Measurements from ENCODE around the gene KLHDC4. TPM values are rescaled to one million over a fixed set of nuclear protein-coding genes. Genes with fewer than 3 reads are reported as not detected.

Gene KLHDC4
- total RNA-seq, 4 donors from 2014 or later = 16.2 to 29.4 (median 21.5) TPM

DNA sequence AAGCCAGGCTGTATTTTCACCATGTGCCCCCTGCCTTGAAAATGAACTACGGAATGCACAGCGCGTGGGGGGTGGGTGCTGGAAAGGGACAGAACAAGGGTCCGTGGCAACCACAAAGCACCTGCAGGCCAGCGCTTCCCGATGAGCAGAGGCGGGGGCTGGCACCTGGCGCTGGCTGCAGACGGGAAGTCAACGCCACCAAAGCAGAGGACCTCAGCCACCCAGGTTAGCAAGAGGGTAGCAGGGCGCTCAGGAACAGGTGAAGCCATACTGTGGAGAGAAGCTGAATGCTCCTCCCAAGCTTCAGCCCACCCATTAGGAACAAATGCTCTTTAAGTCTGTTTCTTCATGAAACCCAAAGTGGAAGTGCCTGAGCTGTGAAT is 64.7 kb downstream of the KLHDC4 start:
- H3K4me3 ChIP-seq = no peak overlapping the region
- H3K27ac ChIP-seq = no peak overlapping the region
- H3K36me3 ChIP-seq = peaks cover 0 to 70% (median 5%) of the 10 kb centered on the region in 3 donors
- peaks cover 0 to 12% (median 0%) of the 10 kb centered on the region in 3 donors for H3K4me1 ChIP-seq
- intact Hi-C loops (cut with DNase I) = no loop called here
- TF ChIP-seq POLR2A (IDR thresholded peaks at IDR 0.05) = no peak
- TF ChIP-seq, protein P1, sequence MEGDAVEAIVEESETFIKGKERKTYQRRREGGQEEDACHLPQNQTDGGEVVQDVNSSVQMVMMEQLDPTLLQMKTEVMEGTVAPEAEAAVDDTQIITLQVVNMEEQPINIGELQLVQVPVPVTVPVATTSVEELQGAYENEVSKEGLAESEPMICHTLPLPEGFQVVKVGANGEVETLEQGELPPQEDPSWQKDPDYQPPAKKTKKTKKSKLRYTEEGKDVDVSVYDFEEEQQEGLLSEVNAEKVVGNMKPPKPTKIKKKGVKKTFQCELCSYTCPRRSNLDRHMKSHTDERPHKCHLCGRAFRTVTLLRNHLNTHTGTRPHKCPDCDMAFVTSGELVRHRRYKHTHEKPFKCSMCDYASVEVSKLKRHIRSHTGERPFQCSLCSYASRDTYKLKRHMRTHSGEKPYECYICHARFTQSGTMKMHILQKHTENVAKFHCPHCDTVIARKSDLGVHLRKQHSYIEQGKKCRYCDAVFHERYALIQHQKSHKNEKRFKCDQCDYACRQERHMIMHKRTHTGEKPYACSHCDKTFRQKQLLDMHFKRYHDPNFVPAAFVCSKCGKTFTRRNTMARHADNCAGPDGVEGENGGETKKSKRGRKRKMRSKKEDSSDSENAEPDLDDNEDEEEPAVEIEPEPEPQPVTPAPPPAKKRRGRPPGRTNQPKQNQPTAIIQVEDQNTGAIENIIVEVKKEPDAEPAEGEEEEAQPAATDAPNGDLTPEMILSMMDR (IDR thresholded peaks at IDR 0.05) = no peak
- 75 to 76% methylated on average over 3 to 10 of the region's 11 CpGs for WGBS, 2 donors
- no peaks in the 10 kb centered on the region for H3K9me3 ChIP-seq
- DNase-seq = no peak
- no peaks in the 10 kb centered on the region for H3K27me3 ChIP-seq

DNA sequence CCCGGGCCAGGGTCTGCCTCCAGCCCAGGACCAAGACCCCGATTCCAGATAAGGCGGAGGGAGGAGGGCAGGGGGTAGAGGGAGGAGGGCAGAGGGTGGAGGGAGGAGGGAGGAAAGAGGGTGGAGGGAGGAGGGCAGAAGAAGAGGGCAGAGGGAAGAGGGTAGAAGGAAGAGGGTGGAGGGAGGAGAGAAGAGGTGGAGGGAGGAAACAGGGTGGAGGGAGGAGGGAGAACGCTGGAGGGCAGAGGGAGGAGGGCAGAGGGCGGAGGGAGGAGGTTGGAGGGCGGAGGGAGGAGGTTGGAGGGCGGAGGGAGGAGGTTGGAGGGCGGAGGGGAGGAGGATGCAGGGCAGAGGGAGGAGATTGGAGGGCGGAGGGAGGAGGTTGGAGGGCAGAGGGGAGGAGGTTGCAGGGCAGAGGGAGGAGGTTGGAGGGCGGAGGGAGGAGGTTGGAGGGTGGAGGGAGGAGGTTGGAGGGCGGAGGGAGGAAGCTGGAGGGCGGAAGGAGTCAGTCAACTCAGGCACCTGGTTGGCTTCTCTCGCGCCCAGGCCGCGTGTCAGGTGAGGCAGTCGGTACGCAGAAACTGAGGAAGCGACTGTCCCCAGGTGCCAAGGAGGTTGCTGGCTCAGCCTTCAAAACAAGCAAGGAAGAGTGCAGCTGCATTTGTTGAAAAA is 65.2 kb downstream of the KLHDC4 start:
- H3K36me3 ChIP-seq = peaks cover 0 to 75% (median 5%) of the 10 kb centered on the region in 3 donors

DNA sequence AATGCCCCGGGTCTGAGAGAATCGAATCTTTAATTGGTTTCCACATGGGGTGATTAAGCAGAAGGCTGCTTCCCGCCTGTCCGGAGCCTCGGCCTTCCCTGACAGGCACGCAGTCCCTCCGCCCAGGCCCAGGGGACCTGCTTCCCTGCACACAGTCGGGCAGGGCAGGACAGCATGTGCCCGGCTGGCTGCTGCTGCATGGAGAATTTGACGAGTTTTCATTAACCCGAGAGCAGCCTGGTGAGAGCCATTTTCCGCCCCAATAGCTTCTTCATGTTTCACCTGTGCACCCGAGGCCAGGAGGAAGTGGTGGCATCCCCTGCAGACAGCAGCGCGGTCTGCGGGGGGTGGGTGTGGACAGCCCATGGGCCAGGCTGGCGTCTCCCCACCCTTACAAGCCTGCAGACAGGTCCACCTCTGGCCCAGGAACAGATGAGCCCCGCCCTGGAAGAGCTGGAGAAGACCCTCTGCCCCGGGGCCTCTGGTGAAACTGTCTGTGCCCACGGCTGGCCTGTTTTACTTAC is 67.0 kb downstream of the KLHDC4 start:
- Histone ChIP-seq H3K4me3 (no peak overlapping the region), H3K36me3 (peaks cover 0 to 67% (median 5%) of the 10 kb centered on the region in 3 donors), H3K27me3 (no peaks in the 10 kb centered on the region), H3K9me3 (no peaks in the 10 kb centered on the region), H3K27ac (no peak overlapping the region), H3K4me1 (peaks cover 0 to 12% (median 0%) of the 10 kb centered on the region in 3 donors)
- intact Hi-C loops (cut with DNase I) = no loop called here
- TF ChIP-seq, protein P1 (IDR thresholded peaks at IDR 0.05) = no peak
- TF ChIP-seq POLR2A (IDR thresholded peaks at IDR 0.05) = no peak
- DNase-seq = no peak
- 80 to 92% methylated on average over 1 to 2 of the region's 20 CpGs for WGBS, 2 donors

More for the DNA sequence above, 65.2 kb downstream of the KLHDC4 start:
- no peak for DNase-seq
- H3K9me3 ChIP-seq = no peaks in the 10 kb centered on the region
- intact Hi-C loops (cut with DNase I) = no loop called here
- TF ChIP-seq, protein P1 (IDR thresholded peaks at IDR 0.05) = no peak
- TF ChIP-seq POLR2A (IDR thresholded peaks at IDR 0.05) = no peak
- no peaks in the 10 kb centered on the region for H3K27me3 ChIP-seq
- H3K4me3 ChIP-seq = no peak overlapping the region
- WGBS, 2 donors = 81% methylated on average over 14 to 16 of the region's 19 CpGs
- H3K4me1 ChIP-seq = peaks cover 0 to 12% (median 0%) of the 10 kb centered on the region in 3 donors
- H3K27ac ChIP-seq = no peak overlapping the region

DNA sequence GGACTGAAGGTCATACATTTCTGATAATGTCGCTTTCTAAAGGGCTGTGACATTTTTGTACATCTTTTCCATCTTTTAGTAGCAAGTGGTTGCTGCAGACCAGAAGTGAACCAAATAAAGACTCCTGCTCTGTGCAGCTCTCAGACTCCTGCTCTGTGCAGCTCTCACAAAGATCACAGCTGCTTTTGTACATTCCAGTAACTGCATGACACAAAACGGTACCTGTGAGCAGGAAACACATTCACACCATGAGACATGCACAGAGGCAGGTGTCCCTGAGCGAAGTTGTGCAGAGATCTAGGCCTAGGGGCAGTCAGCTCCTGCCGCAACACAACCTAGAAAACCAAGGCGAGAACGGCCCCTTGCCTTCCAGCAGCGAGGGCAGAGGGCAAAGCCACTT is 67.5 kb downstream of the KLHDC4 start:
- DNase-seq = no peak
- Histone ChIP-seq H3K4me1 (peaks cover 0 to 12% (median 0%) of the 10 kb centered on the region in 3 donors), H3K9me3 (no peaks in the 10 kb centered on the region), H3K36me3 (peaks cover 0 to 62% (median 5%) of the 10 kb centered on the region in 3 donors), H3K27me3 (no peaks in the 10 kb centered on the region), H3K27ac (no peak overlapping the region), H3K4me3 (no peak overlapping the region)
- no peak for TF ChIP-seq POLR2A (IDR thresholded peaks at IDR 0.05)
- TF ChIP-seq, protein P1 (IDR thresholded peaks at IDR 0.05) = no peak
- intact Hi-C loops (cut with DNase I) = no loop called here
- 79 to 93% methylated on average over 1 to 5 of the region's 7 CpGs for WGBS, 2 donors

DNA sequence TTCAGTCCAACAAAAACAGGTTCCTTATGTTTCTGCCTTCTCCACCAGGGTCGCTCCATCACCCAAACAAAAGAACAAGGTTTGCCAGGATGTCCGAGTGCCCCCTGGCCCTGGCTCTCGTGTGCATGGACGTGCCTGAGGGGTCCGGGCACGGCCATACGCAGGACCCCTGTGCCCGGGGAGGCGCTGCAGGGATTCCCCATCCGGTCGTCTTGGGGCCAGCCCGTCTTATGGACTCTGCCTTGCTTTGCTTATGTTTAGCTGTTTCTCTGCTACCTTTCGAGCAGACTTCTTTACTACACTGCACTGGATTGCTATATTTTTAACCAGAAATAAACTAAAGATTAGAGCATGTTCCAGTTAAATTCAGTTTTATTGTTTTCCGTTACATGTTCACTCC is 68.0 kb downstream of the KLHDC4 start:
- Histone ChIP-seq H3K27ac (no peak overlapping the region), H3K4me1 (peaks cover 0 to 7% (median 0%) of the 10 kb centered on the region in 3 donors), H3K27me3 (no peaks in the 10 kb centered on the region), H3K4me3 (no peak overlapping the region), H3K9me3 (no peaks in the 10 kb centered on the region), H3K36me3 (peaks cover 0 to 58% (median 5%) of the 10 kb centered on the region in 3 donors)
- WGBS, 2 donors = 84 to 87% methylated on average over 7 to 14 of the region's 14 CpGs
- intact Hi-C loops (cut with DNase I) = no loop called here
- DNase-seq = no peak
- TF ChIP-seq, protein P1 (IDR thresholded peaks at IDR 0.05) = no peak
- no peak for TF ChIP-seq POLR2A (IDR thresholded peaks at IDR 0.05)
